Gastroesophageal sphincter (tissue), 3 donors: ENCODE results near the gene CAMK1D.

ENCODE experiments used
- CTCF ChIP-seq, 4 experiments: fragments of 200-600 bp in 2 of 4; fragments of 450-650 bp in 2 of 4; sonication (generic) in 1 of 4; IDR thresholded peaks; one replicate each; pipeline ENCODE4 v1.5.1; 2017 to 2019; ENCODE audit warnings: antibody characterized with exemption in 4 of 4, mild to moderate bottlenecking in 2 of 4, moderate library complexity in 2 of 4
- EP300 ChIP-seq: sonication (generic); formaldehyde crosslinking; IDR thresholded peaks from one replicate; pipeline ENCODE4 v1.6.1; 2017; ENCODE audit warnings: antibody characterized with exemption, mild to moderate bottlenecking
- POLR2A ChIP-seq, 2 donors: fragments of 450-650 bp; IDR thresholded peaks; one replicate each; pipeline ENCODE4 v1.6.1; 2017; ENCODE audit warnings: antibody characterized with exemption in 2 of 2, mild to moderate bottlenecking in 2 of 2, moderate library complexity in 1 of 2
- POLR2AphosphoS5 ChIP-seq: sonication (generic); formaldehyde crosslinking; IDR thresholded peaks from one replicate; pipeline ENCODE4 v1.6.1; 2017; ENCODE audit warnings: antibody characterized with exemption

- TF ChIP-seq POLR2A (IDR thresholded peaks at IDR 0.05) (no peak), CTCF (IDR thresholded peaks at IDR 0.05) (no peak), EP300 (no peak), POLR2AphosphoS5 (no peak)
Measured at GRCh38 chr10:12750526-12751201, 401.3 kb downstream of the CAMK1D start.
